BJ (cell line): ENCODE measurements around the gene ZNF205. TPM values are rescaled to one million over a fixed set of nuclear protein-coding genes. Genes with fewer than 3 reads are reported as not detected.
A peak's percentile ranks its signal among the peaks of the same experiment; 100 is the strongest.

Source experiments
- CTCF ChIA-PET: fragments of 350-600 bp; formaldehyde crosslinking; extraction: SDS; loops from one replicate; lab custom pipeline; 2021; ENCODE audit warnings: antibody characterized with exemption, inconsistent platforms; lab: Yijun Ruan, JAX
- POLR2A ChIA-PET: fragments of 300-600 bp; sonication (Branson Sonifier 250); formaldehyde crosslinking; extraction: SDS; loops from one replicate; lab custom pipeline; 2021; ENCODE audit warnings: antibody characterized with exemption; lab: Charles Lee
- DNase-seq: peaks from one replicate; pipeline ENCODE4 v3.0.0-alpha.2; 2011; ENCODE audit warnings: low read depth
- H3K27me3 ChIP-seq: 2 replicates; pipeline ENCODE4 v1.6.0; 2011; ENCODE audit warnings: low read length; ENCODE audit not compliant: control insufficient read depth, insufficient read depth
- H3K36me3 ChIP-seq: 2 replicates; pipeline ENCODE4 v1.5.1; 2011; ENCODE audit warnings: low read length; ENCODE audit not compliant: control insufficient read depth, insufficient read depth
- H3K4me3 ChIP-seq: 2 replicates; pipeline ENCODE4 v1.5.1; 2011; ENCODE audit warnings: low read depth, mild to moderate bottlenecking, control low read depth, low read length
- polyA plus RNA-seq: library from polyadenylated mRNA; depleted of rRNA; stranded (reverse); fragments of >200 nt; gene quantifications from 2 replicates; pipeline ENCODE4 v1.2.3, GENCODE V29; 2011
- TF ChIP-seq, protein P1 (sequence below): IDR thresholded peaks from 2 replicates; pipeline ENCODE4 v1.5.1; 2011; ENCODE audit warnings: low read depth, mild to moderate bottlenecking, control low read depth, inconsistent platforms, low read length, moderate library complexity; ENCODE audit not compliant: insufficient read depth

Gene ZNF205
- polyA plus RNA-seq, 1 experiment, result 9.0 TPM

DNA sequence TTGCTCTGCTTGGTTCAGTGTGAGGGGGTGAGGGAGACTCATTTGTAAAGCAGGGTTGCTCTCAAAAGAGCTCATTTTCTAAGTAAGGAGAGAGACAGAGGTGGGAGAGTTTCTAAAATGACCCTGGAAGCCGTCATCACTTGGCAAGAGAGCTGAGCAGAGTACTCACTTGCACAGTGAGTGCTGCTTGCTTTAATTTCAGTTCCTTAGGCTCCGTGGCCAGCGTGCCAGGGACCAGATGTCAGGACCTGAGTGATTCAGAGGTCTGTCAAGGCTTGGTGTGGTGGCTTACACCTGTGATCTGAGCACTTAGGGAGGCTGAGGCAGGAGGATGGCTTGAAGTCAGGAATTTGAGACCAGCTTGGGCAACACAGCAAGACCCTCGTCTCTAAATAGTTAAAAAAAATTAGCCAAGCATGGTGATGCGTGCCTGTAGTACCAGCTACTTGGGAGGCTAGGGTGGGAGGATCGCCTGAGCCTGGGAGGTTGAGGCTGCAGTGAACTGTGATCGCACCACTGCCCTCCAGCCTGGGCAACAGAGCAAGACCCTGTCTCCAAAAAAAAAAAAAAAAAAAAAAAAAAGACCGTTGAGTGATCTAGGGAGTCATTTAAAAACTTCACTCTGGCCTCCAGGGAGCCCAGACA, 10.7 kb downstream of the ZNF205 start:
- Histone ChIP-seq H3K4me3 (no peak overlapping the region), H3K36me3 (peaks cover 20% of the 10 kb centered on the region), H3K27me3 (no peaks in the 10 kb centered on the region)
- POLR2A ChIA-PET, result interaction anchor here (0.6 kb wide), 1 partner anchor 17 kb away, joined by 3 read pairs; no protein-coding TSS in a partner anchor
- CTCF ChIA-PET, result interaction anchor here (2.6 kb wide), 1 partner anchor 64 kb away, joined by 11 read pairs; no protein-coding TSS in a partner anchor
- TF ChIP-seq, protein P1, sequence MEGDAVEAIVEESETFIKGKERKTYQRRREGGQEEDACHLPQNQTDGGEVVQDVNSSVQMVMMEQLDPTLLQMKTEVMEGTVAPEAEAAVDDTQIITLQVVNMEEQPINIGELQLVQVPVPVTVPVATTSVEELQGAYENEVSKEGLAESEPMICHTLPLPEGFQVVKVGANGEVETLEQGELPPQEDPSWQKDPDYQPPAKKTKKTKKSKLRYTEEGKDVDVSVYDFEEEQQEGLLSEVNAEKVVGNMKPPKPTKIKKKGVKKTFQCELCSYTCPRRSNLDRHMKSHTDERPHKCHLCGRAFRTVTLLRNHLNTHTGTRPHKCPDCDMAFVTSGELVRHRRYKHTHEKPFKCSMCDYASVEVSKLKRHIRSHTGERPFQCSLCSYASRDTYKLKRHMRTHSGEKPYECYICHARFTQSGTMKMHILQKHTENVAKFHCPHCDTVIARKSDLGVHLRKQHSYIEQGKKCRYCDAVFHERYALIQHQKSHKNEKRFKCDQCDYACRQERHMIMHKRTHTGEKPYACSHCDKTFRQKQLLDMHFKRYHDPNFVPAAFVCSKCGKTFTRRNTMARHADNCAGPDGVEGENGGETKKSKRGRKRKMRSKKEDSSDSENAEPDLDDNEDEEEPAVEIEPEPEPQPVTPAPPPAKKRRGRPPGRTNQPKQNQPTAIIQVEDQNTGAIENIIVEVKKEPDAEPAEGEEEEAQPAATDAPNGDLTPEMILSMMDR, result no peak
- DNase-seq, result no peak

DNA sequence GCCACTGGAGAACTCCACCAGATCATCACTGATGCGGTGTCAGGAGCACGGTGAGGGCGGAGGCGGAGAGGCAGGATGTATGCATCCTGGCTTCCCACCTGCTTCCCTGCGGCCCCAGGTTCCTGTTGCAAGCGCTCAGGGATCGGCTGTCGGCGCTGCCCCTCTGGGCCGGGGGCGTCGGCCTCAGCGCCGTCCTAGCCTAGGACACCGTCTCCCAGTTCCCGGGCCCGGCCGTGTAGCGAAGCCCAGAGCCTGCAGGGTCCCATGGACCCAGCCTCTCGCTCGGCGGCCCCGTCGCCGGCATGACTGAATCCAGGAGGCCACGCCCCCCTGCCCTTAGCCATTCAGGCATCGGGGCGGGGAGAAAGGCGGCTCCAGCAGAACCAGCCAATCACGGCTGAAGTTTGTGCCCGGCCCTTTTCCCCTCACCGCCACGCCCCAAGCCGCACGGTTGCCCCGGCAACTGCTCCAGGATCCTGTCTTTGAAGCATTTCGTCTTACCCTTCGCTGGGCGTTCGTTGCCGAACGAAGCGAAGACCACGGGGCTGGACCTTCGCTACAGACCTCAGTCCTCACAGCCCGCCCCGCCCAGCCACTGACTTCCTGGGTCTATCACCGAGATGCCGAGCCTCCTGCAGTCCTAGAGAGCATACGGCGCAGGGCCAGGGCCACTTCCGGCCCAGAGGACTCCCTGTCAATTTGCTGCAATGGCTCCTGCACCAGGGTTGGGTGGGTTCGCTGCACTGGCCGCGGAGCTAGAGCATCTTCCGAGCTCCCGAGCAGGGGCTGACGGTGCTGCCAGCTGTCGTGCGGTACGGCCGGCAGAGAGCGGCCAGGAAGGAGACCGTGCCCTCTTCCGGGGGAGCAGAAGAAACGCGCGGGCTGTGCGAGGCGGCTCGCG, 11.8 kb downstream of the ZNF205 start:
- ChIA-PET CTCF (interaction anchor here (6.6 kb wide), 1 partner anchor 65 kb away, joined by 56 read pairs; no protein-coding TSS in a partner anchor), POLR2A (interaction anchor here (0.7 kb wide), 1 partner anchor 18 kb away, joined by 3 read pairs; no protein-coding TSS in a partner anchor)
- peak overlapping the region; percentile 68 for H3K4me3 ChIP-seq
- H3K36me3 ChIP-seq, result peaks cover 18% of the 10 kb centered on the region
- H3K27me3 ChIP-seq, result no peaks in the 10 kb centered on the region
- peak; percentile 61 for DNase-seq
- TF ChIP-seq, protein P1, result peak; percentile 51

DNA sequence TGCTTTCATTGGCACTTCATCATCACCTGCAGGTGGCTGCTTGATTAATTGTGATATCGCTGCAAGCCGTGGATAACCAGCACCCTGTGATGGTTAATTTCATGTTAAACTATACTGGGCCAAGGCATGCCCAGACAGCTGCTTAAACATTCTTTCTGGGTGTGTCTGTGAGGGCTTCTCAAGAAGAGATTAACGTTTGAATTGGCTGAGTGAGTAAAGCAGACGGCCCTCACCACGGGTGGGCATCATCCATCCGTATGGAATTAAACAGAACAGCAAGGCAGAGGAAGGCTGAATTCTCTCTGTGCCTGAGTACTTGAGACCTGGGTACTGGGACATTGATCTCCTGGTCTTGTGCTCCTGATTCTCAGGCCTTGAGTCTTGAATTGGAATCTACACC, 15.4 kb downstream of the ZNF205 start:
- Histone ChIP-seq H3K27me3 (no peaks in the 10 kb centered on the region), H3K36me3 (peaks cover 7% of the 10 kb centered on the region), H3K4me3 (no peak overlapping the region)
- ChIA-PET POLR2A (no interaction called here), CTCF (interaction anchor here (0.8 to 6.6 kb wide), 7 partner anchors 10 to 97 kb away, joined by 3 to 57 read pairs (median 5); no protein-coding TSS in a partner anchor)
- DNase-seq, result no peak
- TF ChIP-seq, protein P1, result no peak

DNA sequence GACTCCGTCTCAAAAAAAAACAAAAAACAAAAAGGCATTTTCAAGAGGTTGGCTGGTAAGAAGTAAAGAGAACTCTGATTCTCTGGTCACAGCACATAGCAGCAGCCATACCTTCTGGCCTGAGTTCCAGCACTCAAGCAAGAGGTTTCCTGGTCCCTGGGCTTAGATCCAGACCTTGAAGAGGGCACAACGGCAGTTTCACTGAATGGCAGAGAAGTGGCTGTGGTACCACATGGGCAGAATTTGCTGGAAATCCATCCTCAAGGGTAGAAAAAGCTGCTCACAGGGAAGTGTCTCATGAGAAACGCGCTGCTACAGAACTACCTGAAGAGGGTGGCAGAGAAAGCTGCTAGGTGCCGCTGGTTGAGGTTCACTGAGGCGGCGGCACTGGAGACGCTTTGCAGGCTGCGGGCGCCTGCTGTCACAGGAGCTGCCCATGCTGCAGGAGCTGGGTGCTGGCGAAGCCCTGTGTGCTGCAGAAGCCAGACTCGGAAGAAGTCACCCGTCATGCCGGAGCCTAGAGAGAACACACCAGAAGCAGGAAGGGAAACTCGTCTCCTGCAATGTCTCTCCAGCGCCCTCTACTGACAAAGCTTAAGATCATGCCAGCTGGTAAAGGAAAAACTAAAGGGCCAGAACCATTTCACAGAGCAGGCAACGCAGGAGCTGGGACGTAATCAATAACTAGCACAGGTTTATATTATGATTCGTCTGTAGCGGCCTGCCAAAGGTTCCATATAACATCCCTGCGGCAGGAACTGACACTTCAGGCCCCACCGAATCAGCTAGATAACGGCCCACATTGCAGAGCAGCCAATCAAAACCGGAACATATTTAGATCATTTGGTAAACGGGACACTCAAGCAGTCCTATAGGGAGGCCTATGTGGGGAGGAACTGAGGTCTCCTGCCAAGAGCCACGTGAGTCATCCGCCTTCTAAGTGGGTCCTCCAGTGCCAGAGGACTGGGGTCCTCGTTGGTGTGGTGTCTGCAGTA, 17.0 kb downstream of the ZNF205 start:
- ChIA-PET POLR2A (interaction anchor here (0.6 to 1.0 kb wide), 2 partner anchors 98 to 981 kb away, joined by 3 read pairs; no protein-coding TSS in a partner anchor), CTCF (interaction anchor here (0.6 to 6.6 kb wide), 38 partner anchors 9 to 1548 kb away, joined by 3 to 57 read pairs (median 5); partner anchors contain the start of genes HCFC1R1, THOC6, TNFRSF12A and ZSCAN10)
- Histone ChIP-seq H3K4me3 (no peak overlapping the region), H3K27me3 (no peaks in the 10 kb centered on the region), H3K36me3 (peaks cover 7% of the 10 kb centered on the region)
- TF ChIP-seq, protein P1, result peak; percentile 92
- no peak for DNase-seq
